COLO668 (cell line): ENCODE measurements around the gene GATAD1.
"Not testable (repeated sequence)": the region's sequence is repeated elsewhere in the genome, so short reads cannot be mapped to it uniquely, and the experiment has no call there.

Experiments used
- DNase-seq: peaks from one replicate; lab custom pipeline; 2025; ENCODE audit not compliant: unreplicated experiment; lab: John Stamatoyannopoulos, UW

GATAD1 gene

GRCh38 chr7:92436612-92437445 lies 10.5 kb upstream of the GATAD1 start:
- DNase-seq, result no peak

- no peak for DNase-seq
Observed at GRCh38 chr7:92437956-92438491, 9.3 kb upstream of the GATAD1 start.

GRCh38 chr7:92442720-92443119 lies 4.6 kb upstream of the GATAD1 start:
- not testable (repeated sequence) for DNase-seq

GRCh38 chr7:92446869-92447344 lies 375 bp upstream of the GATAD1 start:
- DNase-seq, result no peak

- DNase-seq, result peak; percentile 58
Observed at GRCh38 chr7:92448205-92448747, 994 bp downstream of the GATAD1 start.

GRCh38 chr7:92451645-92452044 lies 4.4 kb downstream of the GATAD1 start:
- no peak for DNase-seq

GRCh38 chr7:92456236-92456635 lies 9.0 kb downstream of the GATAD1 start:
- no peak for DNase-seq

GRCh38 chr7:92460109-92460508 lies 12.8 kb downstream of the GATAD1 start:
- DNase-seq, result no peak

GRCh38 chr7:92460510-92460909 lies 13.2 kb downstream of the GATAD1 start:
- DNase-seq, result no peak

GRCh38 chr7:92461027-92462003 lies 14.0 kb downstream of the GATAD1 start:
- DNase-seq, result peak; percentile 34

- no peak for DNase-seq
Observed at GRCh38 chr7:92462560-92462959, 15.3 kb downstream of the GATAD1 start.

- no peak for DNase-seq
Observed at GRCh38 chr7:92464515-92464914, 17.2 kb downstream of the GATAD1 start.

GRCh38 chr7:92466682-92467081 lies 19.4 kb downstream of the GATAD1 start:
- DNase-seq, result no peak

- DNase-seq, result not testable (repeated sequence)
Observed at GRCh38 chr7:92468589-92468988, 21.3 kb downstream of the GATAD1 start.

GRCh38 chr7:92473989-92474388 lies 26.7 kb downstream of the GATAD1 start:
- DNase-seq, result not testable (repeated sequence)

- not testable (repeated sequence) for DNase-seq
Observed at GRCh38 chr7:92475261-92475770, 28.0 kb downstream of the GATAD1 start.

- DNase-seq, result not testable (repeated sequence)
Observed at GRCh38 chr7:92475851-92476590, 28.7 kb downstream of the GATAD1 start.

GRCh38 chr7:92477681-92478080 lies 30.4 kb downstream of the GATAD1 start, which contains the start of gene ERVW-1:
ERVW-1 (minus strand) TSS chr7:92477946; CDS start chr7:92470381, 7,565 bp downstream.
- DNase-seq, result not testable (repeated sequence)

GRCh38 chr7:92478095-92478494 lies 30.8 kb downstream of the GATAD1 start:
- no peak for DNase-seq

- DNase-seq, result no peak
Observed at GRCh38 chr7:92478711-92479110, 31.4 kb downstream of the GATAD1 start.
